K562 (cell line): ENCODE data around the gene ASRGL1. TPM values are rescaled to one million over a fixed set of nuclear protein-coding genes. Genes with fewer than 3 reads are reported as not detected.
"Not testable (repeated sequence)": the region's sequence is repeated elsewhere in the genome, so short reads cannot be mapped to it uniquely, and the experiment has no call there.

Experiments
- ATAC-seq: fragments of 200-7000 bp; cut with Tn5 transposase; 3 replicates; pipeline ENCODE4 v1.9.1; 2020; ENCODE audit warnings: moderate library complexity
- BruUV-seq: library from RNA; stranded (reverse); fragments of 400-500 nt; replicated peaks from 2 replicates; lab custom pipeline; 2021; lab: Mats Ljungman, UMichigan
- CTCF ChIA-PET: fragments of 300-600 bp; formaldehyde crosslinking; extraction: SDS; loops from one replicate; lab custom pipeline; 2021; ENCODE audit warnings: low intra/inter-chr PET ratio; lab: Yijun Ruan, JAX
- POLR2A ChIA-PET: fragments of 300-600, 350-650 bp; sonication (Branson Sonifier 250); formaldehyde crosslinking; extraction: SDS; loops from one replicate; lab custom pipeline; 2021; ENCODE audit warnings: antibody characterized with exemption, inconsistent platforms; lab: Yijun Ruan, JAX
- DNase-seq, 4 experiments: peaks; one replicate each; pipeline versions ENCODE4 v3.0.0 to v3.0.0-alpha.2; 2011 to 2018; ENCODE audit warnings: low spot score in 3 of 4, mixed read lengths in 3 of 4; ENCODE audit errors: extremely low read depth in 1 of 4
- FAIRE-seq: peaks from 2 replicates; lab custom pipeline; 2011; peaks lifted over from hg19 to GRCh38; lab: Jason Lieb, UNC
- H2AFZ ChIP-seq: 2 replicates; pipeline ENCODE4 v1.6.0; 2011; ENCODE audit warnings: low read depth, low read length, control low read depth, inconsistent platforms
- H3K27ac ChIP-seq: fragments of 200-600 bp; 3 replicates; pipeline ENCODE4 v1.8.0; 2011; ENCODE audit warnings: low read depth, mild to moderate bottlenecking, control low read depth, inconsistent platforms, low read length, moderate library complexity, mixed read lengths; ENCODE audit errors: extremely low read depth
- H3K27me3 ChIP-seq, 2 experiments: fragments of 300-600 bp in 1 of 2; 2 replicates in 1 of 2; 3 replicates in 1 of 2; pipeline versions ENCODE4 v1.6.0 to v1.8.0; 2011; ENCODE audit warnings: inconsistent platforms in 2 of 2, low read length in 2 of 2, mild to moderate bottlenecking in 1 of 2, mixed read lengths in 1 of 2, moderate library complexity in 1 of 2; ENCODE audit not compliant: control insufficient read depth in 2 of 2, insufficient read depth in 2 of 2
- H3K36me3 ChIP-seq: fragments of 300-600 bp; 3 replicates; pipeline ENCODE4 v1.8.0; 2011; ENCODE audit warnings: mild to moderate bottlenecking, low read length, inconsistent platforms; ENCODE audit not compliant: control insufficient read depth, insufficient read depth
- H3K4me1 ChIP-seq, 2 experiments: fragments of 200-600 bp in 1 of 2; replicated peaks in 1 of 2; 2 replicates in 1 of 2; 3 replicates in 1 of 2; pipeline versions ENCODE4 v1.5.1 to v1.8.0; 2011; ENCODE audit warnings: inconsistent platforms in 2 of 2, low read length in 2 of 2, mild to moderate bottlenecking in 1 of 2, mixed read lengths in 1 of 2, moderate library complexity in 1 of 2; ENCODE audit not compliant: control insufficient read depth in 2 of 2, insufficient read depth in 2 of 2
- H3K4me2 ChIP-seq: 2 replicates; pipeline ENCODE4 v1.6.1; 2011; ENCODE audit warnings: low read length, control low read depth, inconsistent platforms, mixed read lengths; ENCODE audit not compliant: insufficient read depth
- H3K4me3 ChIP-seq: fragments of 200-600 bp; sonication (generic), shearing (Covaris generic); 2 replicates; pipeline ENCODE4 v1.5.1; 2016; ENCODE audit warnings: control low read depth, inconsistent platforms
- H3K79me2 ChIP-seq: fragments of 200-600 bp; 3 replicates; pipeline ENCODE4 v1.8.0; 2011; ENCODE audit warnings: low read length, inconsistent platforms; ENCODE audit not compliant: control insufficient read depth, insufficient read depth
- H3K9ac ChIP-seq, 2 experiments: 2 replicates each; pipeline versions ENCODE4 v1.6.0 to v1.6.1; 2011; ENCODE audit warnings: low read depth in 2 of 2, low read length in 2 of 2, control low read depth in 1 of 2, inconsistent platforms in 1 of 2, mild to moderate bottlenecking in 1 of 2, mixed read lengths in 1 of 2; ENCODE audit not compliant: insufficient read depth in 1 of 2
- H3K9me1 ChIP-seq: one replicate; pipeline ENCODE4 v1.6.0; 2011; ENCODE audit warnings: inconsistent platforms, mild to moderate bottlenecking, low read length, moderate library complexity; ENCODE audit not compliant: control insufficient read depth, insufficient read depth
- H3K9me3 ChIP-seq: replicated peaks from 2 replicates; pipeline ENCODE4 v1.5.1; 2011; ENCODE audit warnings: low read depth, low read length, inconsistent platforms; ENCODE audit not compliant: control insufficient read depth, insufficient read depth
- H4K20me1 ChIP-seq: replicated peaks from 2 replicates; pipeline ENCODE4 v1.6.1; 2011; ENCODE audit warnings: low read length, inconsistent platforms, mixed read lengths; ENCODE audit not compliant: control insufficient read depth, insufficient read depth
- GABPB2 ChIP-seq: fragments of 250-450 bp; sonication (Bioruptor Pico); conservative IDR thresholded peaks from 2 replicates; pipeline ENCODE4 v1.5.1; 2021; ENCODE audit warnings: mild to moderate bottlenecking
- HINFP ChIP-seq: fragments of 450-650 bp; conservative IDR thresholded peaks from 2 replicates; pipeline ENCODE4 v1.6.1; 2016; ENCODE audit warnings: missing genetic modification characterization, low read depth, mild to moderate bottlenecking, control low read depth, missing compliant biosample characterization
- SMARCB1 ChIP-seq: IDR thresholded peaks from 2 replicates; pipeline ENCODE4 v1.6.1; 2011; ENCODE audit warnings: improper control_type of control experiment, low read depth; ENCODE audit not compliant: insufficient read length
- ZC3H11A ChIP-seq: IDR thresholded peaks from 2 replicates; pipeline ENCODE4 v1.6.1; 2012; ENCODE audit warnings: low read depth, low read length, improper control_type of control experiment
- ZFP30 ChIP-seq: fragments of 250-450 bp; sonication (Bioruptor Pico); IDR thresholded peaks from 2 replicates; pipeline ENCODE4 v1.8.0; 2022; ENCODE audit warnings: moderate library complexity, mild to moderate bottlenecking, inconsistent platforms, borderline replicate concordance
- WGBS: fragments of 100-300 bp; shearing (Covaris generic); methylation state at CpG from one replicate; pipeline ENCODE4 v1.1.6; 2016; ENCODE audit warnings: low coverage, mixed read lengths; ENCODE audit not compliant: insufficient coverage; ENCODE audit errors: missing lambda C conversion rate; 5-methylcytosine and 5-hydroxymethylcytosine counted together
- in situ Hi-C: fragments of 300-500 bp; cut with MboI; formaldehyde crosslinking; loops from 4 replicates; pipeline ENCODE4 v1.15.0; 2018; ENCODE audit warnings: inconsistent platforms, mixed read lengths
- intact Hi-C: fragments of 100-400 bp; cut with micrococcal nuclease; formaldehyde crosslinking; loops from 2 replicates; pipeline ENCODE4 v1.14.2; 2022
- polyA plus RNA-seq, 8 experiments: library from polyadenylated mRNA; depleted of rRNA in 4 of 8; stranded (reverse) in 5 of 8; unstranded in 3 of 8; fragments of >200 nt; fragmentation: Nextera tagmentation in 2 of 8; fragmentation: Illumina TruSeq in 1 of 8; extraction: Ambion mirVana in 2 of 8; extraction: Trizol in 1 of 8; gene quantifications; 2 replicates each; pipeline versions ENCODE4 v1.2.1 to v1.2.3, GENCODE V29; 2011 to 2014; ENCODE audit warnings: inconsistent platforms in 1 of 8, missing spikeins in 1 of 8
- total RNA-seq, 7 experiments: library from RNA; depleted of rRNA in 6 of 7; stranded (reverse); fragments of >200 nt in 6 of 7; fragmentation: Illumina TruSeq in 2 of 7; extraction: Trizol in 2 of 7; gene quantifications; 2 replicates each; pipeline versions ENCODE4 v1.2.1 to v1.2.3, GENCODE V29; 2011 to 2021; ENCODE audit warnings: low replicate concordance in 1 of 7
- TF ChIP-seq, protein P1 (sequence below): fragments of 250-450 bp; sonication (Bioruptor Pico); IDR thresholded peaks from 2 replicates; pipeline ENCODE4 v1.4.0; 2020

ASRGL1 gene
- total and polyA plus RNA-seq, 9 of the 15 experiments (the other 6 are each of a cell fraction or from before 2014, with no cell fraction given), result 3.1 to 23.0 (median 11.2) TPM

DNA sequence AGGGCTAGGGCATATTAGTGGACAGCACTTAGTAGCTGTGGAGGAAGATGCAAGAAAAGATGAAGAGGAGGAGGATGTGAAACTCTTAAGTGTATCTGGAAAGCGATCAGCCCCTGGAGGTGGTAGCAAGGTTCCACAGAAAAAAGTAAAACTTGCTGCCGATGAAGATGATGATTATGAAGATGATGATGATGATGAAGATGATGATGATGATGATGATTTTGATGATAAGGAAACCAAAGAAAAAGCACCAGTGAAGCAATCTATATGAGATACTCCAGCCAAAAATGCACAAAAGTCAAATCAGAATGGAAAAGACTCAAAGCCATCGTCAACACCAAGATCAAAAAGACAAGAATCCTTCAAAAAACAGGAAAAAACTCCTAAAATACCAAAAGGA is 6.0 kb upstream of the ASRGL1 start:
- H3K4me2 ChIP-seq, POLR2A ChIA-PET, CTCF ChIA-PET, intact Hi-C loops, H3K27ac ChIP-seq, H3K4me1 ChIP-seq, H3K9ac ChIP-seq, H3K9me3 ChIP-seq, H2AFZ ChIP-seq, H3K79me2 ChIP-seq, BruUV-seq, FAIRE-seq, H3K9me1 ChIP-seq, DNase-seq, H3K4me3 ChIP-seq, H4K20me1 ChIP-seq, H3K36me3 ChIP-seq, ATAC-seq, in situ Hi-C loops: not testable (repeated sequence)
- WGBS, result 3% methylated on average over 3 of the region's 3 CpGs
- H3K27me3 ChIP-seq, result peaks cover 8 to 12% of the 10 kb centered on the region in 2 experiments; a peak in 4 of 5 replicates

DNA sequence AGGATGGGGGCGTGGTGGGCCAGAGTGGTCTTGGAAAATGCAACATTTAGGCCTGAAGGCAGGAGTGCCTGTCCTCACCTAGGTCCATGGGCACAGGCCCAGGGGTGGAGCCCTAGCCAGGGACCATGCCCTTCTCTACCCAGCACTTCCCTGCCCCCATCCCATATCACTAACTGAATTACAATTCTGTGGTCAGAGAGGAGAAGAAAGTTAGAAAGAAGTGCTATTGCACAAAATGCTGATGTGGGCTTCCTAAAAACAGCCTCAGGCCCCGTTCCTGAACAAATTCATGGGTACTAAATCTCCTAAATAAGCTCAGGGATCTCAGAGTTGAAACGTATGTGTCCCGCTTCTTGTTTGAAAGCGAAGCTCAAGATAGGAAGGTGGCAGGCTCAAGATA is 3.5 kb upstream of the ASRGL1 start:
- peaks cover 4 to 23% of the 10 kb centered on the region in 2 experiments; a peak in 4 of 5 replicates for H3K4me1 ChIP-seq
- FAIRE-seq, result no peak
- ATAC-seq, result no peak
- H3K27me3 ChIP-seq, result peaks cover 6 to 12% of the 10 kb centered on the region in 2 experiments; a peak in 4 of 5 replicates
- no peaks in the 10 kb centered on the region for H3K9me3 ChIP-seq
- TF ChIP-seq, protein P1, sequence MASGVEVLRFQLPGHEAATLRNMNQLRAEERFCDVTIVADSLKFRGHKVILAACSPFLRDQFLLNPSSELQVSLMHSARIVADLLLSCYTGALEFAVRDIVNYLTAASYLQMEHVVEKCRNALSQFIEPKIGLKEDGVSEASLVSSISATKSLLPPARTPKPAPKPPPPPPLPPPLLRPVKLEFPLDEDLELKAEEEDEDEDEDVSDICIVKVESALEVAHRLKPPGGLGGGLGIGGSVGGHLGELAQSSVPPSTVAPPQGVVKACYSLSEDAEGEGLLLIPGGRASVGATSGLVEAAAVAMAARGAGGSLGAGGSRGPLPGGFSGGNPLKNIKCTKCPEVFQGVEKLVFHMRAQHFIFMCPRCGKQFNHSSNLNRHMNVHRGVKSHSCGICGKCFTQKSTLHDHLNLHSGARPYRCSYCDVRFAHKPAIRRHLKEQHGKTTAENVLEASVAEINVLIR (CRISPR knock-in tag), result no peak
- no peak for TF ChIP-seq ZFP30 (CRISPR knock-in tag)
- no peak for TF ChIP-seq SMARCB1
- no peak for TF ChIP-seq HINFP (tag)
- TF ChIP-seq GABPB2 (CRISPR knock-in tag), result no peak
- TF ChIP-seq ZC3H11A, result no peak
- H3K36me3 ChIP-seq, result no peaks in the 10 kb centered on the region
- 21% methylated on average over 5 of the region's 5 CpGs for WGBS
- ChIA-PET POLR2A (interaction anchor here (0.8 kb wide), 1 partner anchor 13 kb away, joined by 3 read pairs; no protein-coding TSS in a partner anchor), CTCF (no interaction called here)
- 0 out of 3 replicates have a peak, but pooled peaks cover 2% of the 10 kb centered on the region for H3K79me2 ChIP-seq
- in situ Hi-C loops (no loop called here), intact Hi-C loops (no loop called here)
- no peaks in the 10 kb centered on the region for H3K9me1 ChIP-seq
- no peak overlapping the region for H3K27ac ChIP-seq
- H3K4me3 ChIP-seq, result no peak overlapping the region
- H3K9ac ChIP-seq, result no peak overlapping the region
- no peak for DNase-seq
- no TSS peak for BruUV-seq
- H4K20me1 ChIP-seq, result no peaks in the 10 kb centered on the region
- no peak overlapping the region for H3K4me2 ChIP-seq
- H2AFZ ChIP-seq, result no peak overlapping the region
